NCI-H1048 (cell line): ENCODE measurements around the gene CD320.
"Not testable (repeated sequence)": the region's sequence is repeated elsewhere in the genome, so short reads cannot be mapped to it uniquely, and the experiment has no call there.

Source experiments
- DNase-seq: peaks from one replicate; lab custom pipeline; 2025; lab: John Stamatoyannopoulos, UW

Gene CD320

GRCh38 chr19:8333767-8334457 is 25.8 kb upstream of the CD320 start:
- DNase-seq: no peak

DNA sequence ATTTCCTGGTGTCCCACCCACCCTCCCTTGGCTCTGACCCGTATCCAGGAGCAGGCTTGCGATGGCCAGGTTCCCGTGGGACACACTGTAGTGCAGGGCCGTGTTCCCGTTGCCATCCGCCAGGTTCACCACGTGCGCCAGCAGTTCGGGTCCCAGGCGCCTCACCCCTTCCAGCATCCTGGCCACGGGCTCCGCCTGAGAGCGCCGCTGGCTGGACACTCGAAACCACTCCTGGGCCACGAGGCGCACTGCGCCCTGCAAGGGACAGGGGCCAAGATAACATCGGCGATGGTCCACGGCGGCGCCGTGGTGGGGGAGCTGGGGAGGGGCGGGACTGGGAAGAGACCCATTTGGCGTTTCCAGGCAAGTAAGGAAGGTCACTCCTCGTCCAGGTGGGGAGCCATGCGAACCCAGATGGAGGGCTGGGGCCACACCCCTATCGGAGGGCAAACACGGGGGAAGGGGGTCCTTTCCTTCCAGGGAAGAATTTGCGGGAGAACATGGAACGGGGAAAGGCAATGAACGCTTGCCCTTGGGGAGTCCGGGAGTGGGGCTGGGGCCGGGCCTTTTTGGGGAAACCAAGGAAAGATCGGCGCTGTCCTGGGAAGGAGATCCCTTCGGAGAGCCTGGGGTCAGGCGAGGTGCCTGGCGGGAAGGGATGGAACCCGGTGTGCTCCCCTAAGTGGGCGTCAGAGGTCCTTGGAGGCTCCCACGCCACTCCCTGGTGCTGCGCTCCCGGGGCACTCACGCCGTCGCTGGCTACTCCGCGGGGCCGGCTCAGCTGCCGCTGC is 25.0 kb upstream of the CD320 start:
- no peak for DNase-seq

DNA sequence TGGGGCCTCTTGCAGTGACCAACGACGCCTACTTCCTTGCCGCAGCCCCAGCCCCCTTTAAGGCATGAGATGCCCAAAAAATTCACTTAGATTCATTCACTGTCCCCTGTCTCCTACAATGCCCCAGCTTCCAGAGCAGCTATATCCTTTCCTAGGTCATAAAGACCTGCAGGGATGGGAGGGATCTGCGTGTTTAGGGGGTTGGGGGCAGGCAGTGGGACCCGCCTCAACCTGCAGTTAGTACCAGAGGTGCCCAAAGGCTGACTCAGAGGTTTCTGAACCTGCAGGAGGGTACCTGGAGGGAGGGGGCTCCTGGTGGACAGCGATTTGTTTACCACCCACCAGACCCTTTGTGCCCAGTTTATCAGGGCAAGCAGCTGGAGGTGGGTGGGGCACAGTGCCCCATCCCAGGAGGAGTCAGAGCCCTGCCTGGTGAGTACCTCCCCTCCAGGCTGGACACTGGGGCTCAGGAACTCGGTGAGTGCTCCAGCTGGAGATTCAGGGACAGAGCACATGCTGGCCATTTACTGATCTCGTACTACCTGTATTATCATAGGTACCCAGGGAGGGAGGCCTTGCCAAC is 23.2 kb upstream of the CD320 start:
- no peak for DNase-seq

DNA sequence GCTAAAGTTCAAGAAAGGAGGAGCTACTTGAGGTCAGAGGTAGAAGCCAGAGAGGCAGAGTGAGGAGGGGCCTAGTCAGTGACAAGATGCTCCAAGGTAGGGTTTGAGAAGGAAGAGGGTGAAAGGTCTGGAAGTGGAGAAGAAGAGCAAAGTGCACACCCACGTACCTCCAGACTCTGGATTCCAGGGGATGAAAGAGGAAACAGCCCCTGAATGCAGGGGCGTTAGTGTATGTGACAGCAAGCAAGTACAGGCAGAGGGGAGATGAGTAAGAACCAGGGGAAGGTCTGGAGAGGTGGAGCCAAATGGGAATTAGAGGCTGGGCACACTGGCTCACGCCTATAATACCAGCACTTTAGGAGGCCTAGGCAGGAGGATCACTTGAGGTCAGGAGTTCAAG is 21.8 kb upstream of the CD320 start:
- DNase-seq: no peak

GRCh38 chr19:8325454-8325853 is 17.3 kb upstream of the CD320 start:
- DNase-seq: no peak

DNA sequence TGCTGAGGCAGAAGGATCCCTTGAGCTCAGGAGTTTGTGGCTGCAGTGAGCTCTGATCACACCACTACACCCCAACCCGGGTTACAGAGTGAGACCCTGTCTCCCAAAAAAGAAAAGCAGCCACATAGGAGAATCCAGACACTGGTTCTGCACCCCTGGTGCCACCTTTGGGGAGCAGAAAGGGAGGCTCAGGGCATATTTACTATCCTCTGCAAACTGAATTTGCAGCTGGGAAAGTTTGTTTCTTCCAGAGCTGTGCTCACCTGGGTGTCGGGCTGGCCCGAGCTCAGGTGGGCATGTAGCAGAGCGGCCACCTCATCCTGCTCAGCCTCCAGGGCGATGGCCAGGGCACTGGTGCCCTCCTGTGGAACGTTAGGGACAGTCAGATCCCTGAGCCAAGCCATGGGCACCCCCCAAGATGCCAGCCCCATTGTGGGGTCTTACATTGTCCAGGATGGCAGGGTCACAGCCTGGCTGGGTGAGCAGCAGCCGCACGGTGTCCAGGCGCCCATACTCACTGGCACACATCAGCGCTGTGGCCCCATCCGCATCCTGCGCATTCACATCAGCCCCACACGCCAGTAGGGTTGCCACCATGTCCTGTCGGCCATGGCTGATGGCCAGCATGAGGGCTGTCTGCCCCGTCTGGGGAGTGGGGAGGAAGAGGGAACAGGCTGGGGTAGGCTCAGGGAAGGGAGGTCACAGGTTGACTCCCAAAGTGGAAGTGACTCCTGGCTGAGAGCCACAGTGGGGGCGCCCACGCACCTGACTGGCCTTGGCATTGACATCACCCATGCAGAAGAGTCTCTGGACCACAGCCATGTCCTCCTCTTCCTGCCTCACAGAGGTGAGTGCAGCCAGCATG is 16.3 kb upstream of the CD320 start:
- no peak for DNase-seq

DNA sequence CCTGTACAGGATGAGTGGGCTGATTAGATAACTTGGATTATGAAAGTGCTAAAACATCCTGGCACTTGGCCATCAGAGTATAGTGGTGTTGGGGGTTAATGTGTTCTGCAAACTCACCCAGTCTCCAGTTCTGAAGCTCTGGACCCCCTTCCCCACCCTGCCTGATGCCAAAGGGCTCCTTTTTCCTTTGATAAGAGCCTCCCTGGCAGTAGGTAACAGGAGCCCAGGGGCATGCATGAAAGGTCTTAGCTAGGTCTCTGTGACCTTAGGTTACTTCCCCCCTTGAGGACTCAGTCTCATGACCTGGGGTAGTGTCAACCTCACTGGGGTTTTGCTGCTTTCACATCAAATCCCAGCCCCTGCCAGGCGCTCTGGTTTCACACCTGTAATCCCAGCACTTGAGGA is 15.6 kb upstream of the CD320 start:
- DNase-seq: no peak

DNA sequence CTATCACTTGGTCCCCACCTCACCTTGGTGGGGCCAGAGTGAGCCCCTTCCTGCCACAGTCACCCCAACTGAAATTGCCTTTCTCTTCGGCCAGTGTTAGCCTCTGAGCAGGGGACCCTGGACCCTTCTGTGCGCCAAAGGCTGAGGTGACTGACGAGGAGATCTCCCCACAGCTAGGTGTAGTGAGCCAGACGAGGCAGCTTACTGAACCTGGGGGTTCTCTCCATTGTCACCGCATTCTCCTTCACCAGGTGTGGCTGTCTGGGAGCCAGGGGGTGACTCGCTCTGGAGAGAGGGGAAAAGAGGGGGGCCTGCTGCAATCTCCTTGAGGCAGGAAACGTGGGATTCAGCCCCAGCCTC is 14.5 kb upstream of the CD320 start:
- DNase-seq: no peak

DNA sequence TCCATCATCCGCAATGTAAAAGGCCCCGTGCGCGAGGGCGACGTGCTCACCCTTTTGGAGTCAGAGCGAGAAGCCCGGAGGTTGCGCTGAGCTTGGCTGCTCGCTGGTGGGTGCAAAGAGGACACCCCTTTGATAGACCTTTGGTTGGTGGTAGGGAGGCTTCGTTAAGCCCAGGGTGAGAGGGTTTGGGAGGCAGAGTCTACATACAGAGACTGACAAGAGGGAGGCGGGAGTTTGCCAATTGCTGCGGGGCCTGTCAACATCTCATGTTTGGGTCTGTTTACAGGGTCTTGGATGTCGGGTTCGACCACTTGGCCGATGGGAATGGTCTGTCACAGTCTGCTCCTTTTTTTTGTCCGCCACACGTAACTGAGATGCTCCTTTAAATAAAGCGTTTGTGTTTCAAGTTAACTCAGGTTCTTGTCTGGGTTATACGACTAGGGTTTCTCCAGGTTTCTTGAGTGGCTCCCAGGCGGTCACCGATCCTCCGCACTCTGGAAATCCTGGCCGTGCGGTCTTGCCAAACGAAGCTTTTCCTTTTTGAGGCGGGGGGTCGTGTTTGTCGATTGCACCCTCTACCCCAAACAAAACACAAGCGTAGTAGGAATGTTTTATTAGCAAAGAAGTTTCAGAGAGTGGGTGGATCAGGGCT is 14.0 kb upstream of the CD320 start:
- DNase-seq: no peak

- DNase-seq: peak; percentile 90
Measured at GRCh38 chr19:8321067-8321985, 13.2 kb upstream of the CD320 start, which contains the start of the genes NDUFA7 and RPS28. TSS of gene NDUFA7 (minus strand) at chr19:8321375. CDS start at chr19:8321358, 17 bp downstream. TSS of gene RPS28 (plus strand) at chr19:8321496. CDS start at chr19:8321531, 35 bp downstream.

- no peak for DNase-seq
Measured at GRCh38 chr19:8320564-8321066, 12.5 kb upstream of the CD320 start.

- no peak for DNase-seq
Measured at GRCh38 chr19:8319807-8320520, 11.8 kb upstream of the CD320 start.

DNA sequence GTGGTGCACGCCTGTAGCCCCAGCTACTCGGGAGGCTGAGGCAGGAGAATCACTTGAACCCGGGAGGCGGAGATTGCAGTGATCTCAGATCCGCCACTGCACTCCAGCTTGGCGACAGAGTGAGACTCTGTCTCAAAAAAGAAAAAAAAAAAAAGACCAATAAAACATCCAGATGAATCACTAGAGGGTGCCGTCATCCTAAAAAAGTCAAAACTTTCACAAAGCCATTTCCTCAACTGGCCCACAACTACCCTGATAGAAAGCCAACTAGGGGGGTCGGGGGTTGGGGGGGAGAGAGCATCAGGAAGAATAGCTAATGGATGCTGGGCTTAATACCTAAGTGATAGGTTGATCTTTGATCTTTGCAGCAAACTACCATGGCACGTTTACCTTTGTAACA is 10.7 kb upstream of the CD320 start:
- not testable (repeated sequence) for DNase-seq

GRCh38 chr19:8316351-8317125 is 8.4 kb upstream of the CD320 start:
- DNase-seq: no peak

GRCh38 chr19:8314981-8315640 is 7.0 kb upstream of the CD320 start:
- DNase-seq: not testable (repeated sequence)

GRCh38 chr19:8311461-8312260 is 3.5 kb upstream of the CD320 start:
- no peak for DNase-seq

- DNase-seq: no peak
Measured at GRCh38 chr19:8310342-8311055, 2.3 kb upstream of the CD320 start.
